ENCODE data around the gene SLC35F5.
"Not testable (repeated sequence)": the region's sequence is repeated elsewhere in the genome, so short reads cannot be mapped to it uniquely, and the experiment has no call there.

DNA sequence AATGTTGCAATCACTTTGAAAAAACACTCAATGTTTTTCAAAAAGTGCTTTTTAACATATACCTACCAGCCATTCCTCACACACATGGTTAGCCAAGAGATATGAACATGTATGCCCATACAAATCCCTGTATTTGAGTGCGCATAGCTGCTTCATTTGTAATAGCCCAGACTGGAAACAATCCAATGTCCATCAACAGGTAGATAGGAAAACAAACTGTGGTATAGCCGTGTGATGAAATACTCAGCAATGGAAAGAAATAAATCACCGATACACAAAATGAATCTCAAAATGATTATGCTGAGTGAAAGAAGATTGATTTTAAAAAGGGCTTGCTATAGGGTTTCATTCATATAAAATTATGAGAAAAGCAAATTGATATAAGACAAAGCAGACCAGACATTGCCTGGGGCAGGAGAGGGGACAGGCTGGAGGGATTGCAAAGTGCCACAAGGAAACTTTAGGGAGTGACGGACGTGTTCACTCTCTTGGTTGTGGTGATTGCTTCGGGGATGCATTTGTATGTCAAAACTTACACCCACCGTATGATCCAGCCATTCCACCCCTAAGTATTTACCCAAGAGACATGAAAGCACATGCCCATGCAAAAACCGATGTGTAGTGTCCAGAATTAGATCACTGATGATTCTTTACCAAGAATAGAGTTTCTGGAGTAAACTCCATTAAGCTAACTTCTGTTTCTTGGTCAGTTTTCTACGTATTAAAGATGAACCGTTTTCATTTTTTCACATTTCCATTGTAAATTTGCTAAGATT is 93.0 kb downstream of the SLC35F5 start:
- TF ChIP-seq, protein P1, sequence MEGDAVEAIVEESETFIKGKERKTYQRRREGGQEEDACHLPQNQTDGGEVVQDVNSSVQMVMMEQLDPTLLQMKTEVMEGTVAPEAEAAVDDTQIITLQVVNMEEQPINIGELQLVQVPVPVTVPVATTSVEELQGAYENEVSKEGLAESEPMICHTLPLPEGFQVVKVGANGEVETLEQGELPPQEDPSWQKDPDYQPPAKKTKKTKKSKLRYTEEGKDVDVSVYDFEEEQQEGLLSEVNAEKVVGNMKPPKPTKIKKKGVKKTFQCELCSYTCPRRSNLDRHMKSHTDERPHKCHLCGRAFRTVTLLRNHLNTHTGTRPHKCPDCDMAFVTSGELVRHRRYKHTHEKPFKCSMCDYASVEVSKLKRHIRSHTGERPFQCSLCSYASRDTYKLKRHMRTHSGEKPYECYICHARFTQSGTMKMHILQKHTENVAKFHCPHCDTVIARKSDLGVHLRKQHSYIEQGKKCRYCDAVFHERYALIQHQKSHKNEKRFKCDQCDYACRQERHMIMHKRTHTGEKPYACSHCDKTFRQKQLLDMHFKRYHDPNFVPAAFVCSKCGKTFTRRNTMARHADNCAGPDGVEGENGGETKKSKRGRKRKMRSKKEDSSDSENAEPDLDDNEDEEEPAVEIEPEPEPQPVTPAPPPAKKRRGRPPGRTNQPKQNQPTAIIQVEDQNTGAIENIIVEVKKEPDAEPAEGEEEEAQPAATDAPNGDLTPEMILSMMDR (IDR thresholded peaks at IDR 0.05), result not testable (repeated sequence)
- TF ChIP-seq POLR2A (IDR thresholded peaks at IDR 0.05), result not testable (repeated sequence)

All from thyroid gland (tissue), 4 donors.